ENCODE measurements around the gene STRIP2.

STRIP2 gene, protein sequence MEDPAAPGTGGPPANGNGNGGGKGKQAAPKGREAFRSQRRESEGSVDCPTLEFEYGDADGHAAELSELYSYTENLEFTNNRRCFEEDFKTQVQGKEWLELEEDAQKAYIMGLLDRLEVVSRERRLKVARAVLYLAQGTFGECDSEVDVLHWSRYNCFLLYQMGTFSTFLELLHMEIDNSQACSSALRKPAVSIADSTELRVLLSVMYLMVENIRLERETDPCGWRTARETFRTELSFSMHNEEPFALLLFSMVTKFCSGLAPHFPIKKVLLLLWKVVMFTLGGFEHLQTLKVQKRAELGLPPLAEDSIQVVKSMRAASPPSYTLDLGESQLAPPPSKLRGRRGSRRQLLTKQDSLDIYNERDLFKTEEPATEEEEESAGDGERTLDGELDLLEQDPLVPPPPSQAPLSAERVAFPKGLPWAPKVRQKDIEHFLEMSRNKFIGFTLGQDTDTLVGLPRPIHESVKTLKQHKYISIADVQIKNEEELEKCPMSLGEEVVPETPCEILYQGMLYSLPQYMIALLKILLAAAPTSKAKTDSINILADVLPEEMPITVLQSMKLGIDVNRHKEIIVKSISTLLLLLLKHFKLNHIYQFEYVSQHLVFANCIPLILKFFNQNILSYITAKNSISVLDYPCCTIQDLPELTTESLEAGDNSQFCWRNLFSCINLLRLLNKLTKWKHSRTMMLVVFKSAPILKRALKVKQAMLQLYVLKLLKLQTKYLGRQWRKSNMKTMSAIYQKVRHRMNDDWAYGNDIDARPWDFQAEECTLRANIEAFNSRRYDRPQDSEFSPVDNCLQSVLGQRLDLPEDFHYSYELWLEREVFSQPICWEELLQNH

DNA sequence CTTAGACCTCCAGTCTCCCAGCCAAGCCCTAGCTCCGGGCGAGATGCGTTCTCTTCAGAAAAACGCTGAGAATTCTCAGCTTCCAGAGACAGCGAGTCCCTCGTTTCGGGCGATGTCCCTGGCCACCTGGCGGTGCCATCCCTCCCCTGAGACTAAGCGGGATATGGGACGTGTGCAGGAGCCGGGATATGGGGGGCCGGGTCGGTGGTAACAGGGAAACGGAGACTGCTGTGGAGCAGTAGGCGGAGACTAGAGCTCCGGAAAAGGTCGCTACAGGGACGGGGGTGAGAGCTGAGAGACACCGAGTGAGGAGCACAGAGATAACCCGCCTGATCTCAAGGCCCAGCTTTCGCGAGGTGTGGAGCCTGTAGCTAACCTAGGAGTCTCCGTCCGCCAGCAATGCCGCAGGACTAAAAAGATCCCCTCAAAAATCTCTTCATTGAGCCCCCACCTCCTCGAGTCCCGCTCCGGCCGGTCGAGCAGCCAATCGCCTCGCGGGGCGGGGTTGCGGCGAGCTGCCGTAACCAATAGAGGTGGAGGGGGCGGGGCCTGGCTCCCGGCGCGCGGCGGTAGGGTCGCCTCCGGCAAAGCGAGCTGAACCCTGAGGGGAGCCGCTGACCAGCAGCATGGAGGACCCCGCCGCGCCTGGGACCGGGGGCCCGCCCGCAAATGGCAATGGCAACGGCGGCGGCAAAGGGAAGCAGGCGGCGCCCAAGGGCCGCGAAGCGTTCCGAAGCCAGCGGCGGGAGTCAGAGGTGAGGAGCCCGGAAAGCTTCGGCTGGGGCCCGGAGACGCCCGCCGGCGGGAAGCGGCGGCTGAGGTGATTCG, at the start of gene STRIP2:
STRIP2 (plus strand) TSS at position 586 of the 828 bp plus-strand sequence; CDS start at position 627, 41 bp downstream.
- TF ChIP-seq, protein P1, sequence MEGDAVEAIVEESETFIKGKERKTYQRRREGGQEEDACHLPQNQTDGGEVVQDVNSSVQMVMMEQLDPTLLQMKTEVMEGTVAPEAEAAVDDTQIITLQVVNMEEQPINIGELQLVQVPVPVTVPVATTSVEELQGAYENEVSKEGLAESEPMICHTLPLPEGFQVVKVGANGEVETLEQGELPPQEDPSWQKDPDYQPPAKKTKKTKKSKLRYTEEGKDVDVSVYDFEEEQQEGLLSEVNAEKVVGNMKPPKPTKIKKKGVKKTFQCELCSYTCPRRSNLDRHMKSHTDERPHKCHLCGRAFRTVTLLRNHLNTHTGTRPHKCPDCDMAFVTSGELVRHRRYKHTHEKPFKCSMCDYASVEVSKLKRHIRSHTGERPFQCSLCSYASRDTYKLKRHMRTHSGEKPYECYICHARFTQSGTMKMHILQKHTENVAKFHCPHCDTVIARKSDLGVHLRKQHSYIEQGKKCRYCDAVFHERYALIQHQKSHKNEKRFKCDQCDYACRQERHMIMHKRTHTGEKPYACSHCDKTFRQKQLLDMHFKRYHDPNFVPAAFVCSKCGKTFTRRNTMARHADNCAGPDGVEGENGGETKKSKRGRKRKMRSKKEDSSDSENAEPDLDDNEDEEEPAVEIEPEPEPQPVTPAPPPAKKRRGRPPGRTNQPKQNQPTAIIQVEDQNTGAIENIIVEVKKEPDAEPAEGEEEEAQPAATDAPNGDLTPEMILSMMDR (conservative IDR thresholded peaks at IDR 0.05; ENCODE audit: low read depth, low read length), result no peak
- Histone ChIP-seq H2AFZ (ENCODE audit: low read depth) (peak within 1 kb of the TSS; percentile 90), H3K27me3 (ENCODE audit: insufficient read depth, low read depth) (peaks cover 6% of the 10 kb centered on the region; the same call in 1 of the 2 replicates), H3K79me2 (ENCODE audit: insufficient read depth, low read depth) (no peaks in the 10 kb centered on the region), H4K20me1 (ENCODE audit: insufficient read depth) (no peaks in the 10 kb centered on the region), H3K4me2 (peak within 1 kb of the TSS; percentile 82), H3K9ac (peak within 1 kb of the TSS; percentile 54), H3K27ac (no peak within 1 kb of the TSS), H3K4me1 (ENCODE audit: low read depth, poor library complexity, severe bottlenecking) (peaks cover 5% of the 10 kb centered on the region), H3K36me3 (ENCODE audit: insufficient read depth) (no peaks in the 10 kb centered on the region), H3K4me3 (IDR thresholded peaks at IDR 0.05; ENCODE audit: insufficient read depth, low read depth, low read length) (no peak within 1 kb of the TSS)

DNA sequence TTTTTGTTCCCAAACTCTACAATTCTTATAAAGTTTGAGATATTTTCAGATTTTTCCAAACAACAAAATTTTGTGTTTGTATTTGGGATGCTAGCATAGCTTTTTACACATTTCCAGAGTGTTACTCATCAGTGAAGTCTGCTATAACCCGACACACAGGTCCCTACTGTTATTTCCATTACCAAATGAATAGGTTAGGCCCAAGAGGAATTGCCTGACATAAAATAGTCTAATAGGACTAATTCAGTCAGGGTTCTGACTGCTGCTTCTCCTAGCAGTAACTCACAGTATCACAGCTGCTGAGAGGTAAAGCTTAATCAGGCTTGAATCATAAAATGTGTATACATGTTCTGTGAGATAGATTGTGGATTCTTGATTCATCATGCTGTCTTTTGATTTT, 49.1 kb upstream of the STRIP2 start:
- no peak overlapping the region for H3K4me3 ChIP-seq (IDR thresholded peaks at IDR 0.05; ENCODE audit: insufficient read depth, low read depth, low read length)
- peaks cover 31% of the 10 kb centered on the region for H3K4me1 ChIP-seq (ENCODE audit: low read depth, poor library complexity, severe bottlenecking)
- no peak overlapping the region for H3K9ac ChIP-seq
- no peak overlapping the region for H3K27ac ChIP-seq
- TF ChIP-seq, protein P1 (conservative IDR thresholded peaks at IDR 0.05; ENCODE audit: low read depth, low read length), result no peak
- no peak overlapping the region for H3K4me2 ChIP-seq
- H4K20me1 ChIP-seq (ENCODE audit: insufficient read depth), result no peaks in the 10 kb centered on the region
- no peaks in the 10 kb centered on the region for H3K79me2 ChIP-seq (ENCODE audit: insufficient read depth, low read depth)
- no peaks in the 10 kb centered on the region for H3K27me3 ChIP-seq (ENCODE audit: insufficient read depth, low read depth)
- no peaks in the 10 kb centered on the region for H3K36me3 ChIP-seq (ENCODE audit: insufficient read depth)
- no peak overlapping the region for H2AFZ ChIP-seq (ENCODE audit: low read depth)

DNA sequence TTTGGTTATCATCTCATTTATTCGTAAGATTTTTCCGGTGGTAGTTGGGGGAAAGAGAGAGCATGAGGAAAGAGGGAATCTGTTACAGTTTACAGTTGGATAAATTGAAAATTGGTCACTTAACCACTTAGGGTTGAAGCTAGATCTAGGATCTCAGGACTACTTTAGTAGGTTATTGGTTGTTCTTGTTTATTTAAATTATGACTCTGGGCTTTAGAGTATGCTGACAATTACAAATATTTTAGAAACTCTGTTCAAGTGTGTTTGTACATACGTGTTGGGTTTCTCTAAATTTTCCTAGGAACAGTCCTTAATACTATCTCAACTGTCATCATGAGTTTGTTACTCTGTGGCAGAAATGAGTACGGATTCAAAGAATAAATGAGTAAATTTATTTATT, 48.6 kb upstream of the STRIP2 start:
- Histone ChIP-seq H3K36me3 (ENCODE audit: insufficient read depth) (no peaks in the 10 kb centered on the region), H2AFZ (ENCODE audit: low read depth) (no peak overlapping the region), H3K4me3 (IDR thresholded peaks at IDR 0.05; ENCODE audit: insufficient read depth, low read depth, low read length) (no peak overlapping the region), H3K4me2 (no peak overlapping the region), H3K4me1 (ENCODE audit: low read depth, poor library complexity, severe bottlenecking) (peaks cover 33% of the 10 kb centered on the region), H3K9ac (no peak overlapping the region), H3K79me2 (ENCODE audit: insufficient read depth, low read depth) (no peaks in the 10 kb centered on the region), H4K20me1 (ENCODE audit: insufficient read depth) (no peaks in the 10 kb centered on the region), H3K27ac (no peak overlapping the region), H3K27me3 (ENCODE audit: insufficient read depth, low read depth) (no peaks in the 10 kb centered on the region)
- TF ChIP-seq, protein P1 (conservative IDR thresholded peaks at IDR 0.05; ENCODE audit: low read depth, low read length), result no peak

DNA sequence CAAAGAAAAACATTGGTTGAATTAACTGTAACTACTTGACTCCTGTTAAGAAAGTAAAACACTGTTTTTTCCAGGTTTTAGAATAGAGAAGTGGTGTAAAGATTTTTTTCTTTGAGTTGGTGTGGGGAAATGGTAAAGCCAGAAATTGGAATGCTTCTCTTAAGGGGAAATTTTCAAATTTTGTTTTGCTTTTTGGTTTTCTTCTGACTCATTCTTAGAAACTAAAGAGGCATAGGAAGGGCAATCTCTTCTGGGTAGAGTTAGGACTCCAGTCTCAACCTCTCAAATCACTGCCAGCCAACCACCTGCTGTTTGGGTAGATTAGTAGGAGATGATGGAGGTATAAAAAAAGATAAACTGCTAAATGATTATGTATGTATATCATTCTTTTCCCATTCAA, 47.7 kb upstream of the STRIP2 start:
- H3K27ac ChIP-seq, result no peak overlapping the region
- H2AFZ ChIP-seq (ENCODE audit: low read depth), result no peak overlapping the region
- peaks cover 35% of the 10 kb centered on the region for H3K4me1 ChIP-seq (ENCODE audit: low read depth, poor library complexity, severe bottlenecking)
- TF ChIP-seq, protein P1 (conservative IDR thresholded peaks at IDR 0.05; ENCODE audit: low read depth, low read length), result no peak
- H3K9ac ChIP-seq, result no peak overlapping the region
- no peaks in the 10 kb centered on the region for H3K79me2 ChIP-seq (ENCODE audit: insufficient read depth, low read depth)
- H3K4me3 ChIP-seq (IDR thresholded peaks at IDR 0.05; ENCODE audit: insufficient read depth, low read depth, low read length), result no peak overlapping the region
- H3K4me2 ChIP-seq, result 0 out of 2 replicates have a peak overlapping the region, but pooled peaks have one; percentile 1
- no peaks in the 10 kb centered on the region for H3K27me3 ChIP-seq (ENCODE audit: insufficient read depth, low read depth)
- H3K36me3 ChIP-seq (ENCODE audit: insufficient read depth), result no peaks in the 10 kb centered on the region
- no peaks in the 10 kb centered on the region for H4K20me1 ChIP-seq (ENCODE audit: insufficient read depth)
